Measurements from ENCODE around the gene TBC1D14. TPM values are rescaled to one million over a fixed set of nuclear protein-coding genes. Genes with fewer than 3 reads are reported as not detected.

The TBC1D14 gene
- total and polyA plus RNA-seq, 9 of the 15 experiments (the other 6 are each of a cell fraction or from before 2014, with no cell fraction given), result 2.1 to 59.6 (median 44.8) TPM

DNA sequence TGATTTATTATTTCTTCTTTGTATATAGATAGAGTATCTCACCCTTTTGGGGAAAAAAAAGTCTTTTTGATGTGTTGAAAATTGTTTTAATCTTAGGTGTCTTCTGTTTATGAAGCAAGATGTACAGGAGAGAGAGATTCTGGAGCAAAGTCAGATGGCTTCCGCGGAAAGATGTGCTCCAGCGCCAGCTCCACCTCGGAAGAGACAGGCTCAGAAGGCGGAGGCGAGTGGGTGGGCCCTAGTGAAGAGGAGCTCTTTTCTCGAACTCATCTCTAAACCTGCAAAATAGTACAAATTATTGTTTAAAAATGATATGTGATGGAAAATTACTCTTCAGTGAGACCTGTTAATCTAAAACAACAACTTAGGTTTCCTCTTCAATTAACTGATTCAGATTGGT is 28.9 kb upstream of the TBC1D14 start:
- CTCF ChIA-PET (ENCODE audit: low intra/inter-chr PET ratio), result no interaction called here
- Histone ChIP-seq H3K9me1 (ENCODE audit: control insufficient read depth, insufficient read depth, low read length) (no peaks in the 10 kb centered on the region), H2AFZ (ENCODE audit: low read depth, low read length) (no peak overlapping the region), H4K20me1 (replicated peaks; ENCODE audit: control insufficient read depth, insufficient read depth, low read length) (no peaks in the 10 kb centered on the region), H3K9me3 (replicated peaks; ENCODE audit: control insufficient read depth, insufficient read depth, low read depth, low read length) (no peaks in the 10 kb centered on the region), H3K4me2 (ENCODE audit: insufficient read depth, low read length) (no peak overlapping the region), H3K4me3 (no peak overlapping the region), H3K4me1 (replicated peaks in 1 of 2; ENCODE audit: control insufficient read depth in 2 of 2, insufficient read depth in 2 of 2, low read length in 2 of 2) (no peaks in the 10 kb centered on the region), H3K27ac (ENCODE audit: extremely low read depth, low read depth, low read length) (no peak overlapping the region), H3K27me3 (ENCODE audit: control insufficient read depth in 2 of 2, insufficient read depth in 2 of 2, low read length in 2 of 2) (no peaks in the 10 kb centered on the region), H3K79me2 (ENCODE audit: control insufficient read depth, insufficient read depth, low read length) (no peaks in the 10 kb centered on the region), H3K9ac (ENCODE audit: insufficient read depth in 1 of 2, low read depth in 2 of 2, low read length in 2 of 2) (no peak overlapping the region), H3K36me3 (ENCODE audit: control insufficient read depth, insufficient read depth, low read length) (peaks cover 73% of the 10 kb centered on the region)
- WGBS (ENCODE audit: insufficient coverage, low coverage, missing lambda C conversion rate), result 90% methylated on average over 7 of the region's 7 CpGs
- in situ Hi-C loops (cut with MboI), result no loop called here
- DNase-seq (ENCODE audit: extremely low read depth in 1 of 4, low spot score in 3 of 4) (no peak), FAIRE-seq (no peak), ATAC-seq (no peak)
- POLR2A ChIA-PET, result interaction anchor here (0.6 kb wide), 1 partner anchor 187 kb away, joined by 3 read pairs; no protein-coding TSS in a partner anchor
- TF ChIP-seq NEUROD1 (IDR thresholded peaks at IDR 0.05; ENCODE audit: borderline replicate concordance, low read depth, low read length, partially characterized antibody), result no peak
- TF ChIP-seq POLR3G (IDR thresholded peaks at IDR 0.05; ENCODE audit: extremely low read depth, insufficient read length, insufficient replicate concordance), result no peak
- TF ChIP-seq STAG1 (CRISPR knock-in tag; IDR thresholded peaks at IDR 0.05; ENCODE audit: borderline replicate concordance), result no peak
- TF ChIP-seq MYC (IDR thresholded peaks at IDR 0.05; ENCODE audit: low read depth, low read length), result no peak
- no peak for TF ChIP-seq MYC (CRISPR knock-in tag; IDR thresholded peaks at IDR 0.05; ENCODE audit: borderline replicate concordance, low read depth)
- no peak for TF ChIP-seq SRSF9 (IDR thresholded peaks at IDR 0.05; ENCODE audit: borderline replicate concordance, low read depth, low read length)
- TF ChIP-seq, protein P1, sequence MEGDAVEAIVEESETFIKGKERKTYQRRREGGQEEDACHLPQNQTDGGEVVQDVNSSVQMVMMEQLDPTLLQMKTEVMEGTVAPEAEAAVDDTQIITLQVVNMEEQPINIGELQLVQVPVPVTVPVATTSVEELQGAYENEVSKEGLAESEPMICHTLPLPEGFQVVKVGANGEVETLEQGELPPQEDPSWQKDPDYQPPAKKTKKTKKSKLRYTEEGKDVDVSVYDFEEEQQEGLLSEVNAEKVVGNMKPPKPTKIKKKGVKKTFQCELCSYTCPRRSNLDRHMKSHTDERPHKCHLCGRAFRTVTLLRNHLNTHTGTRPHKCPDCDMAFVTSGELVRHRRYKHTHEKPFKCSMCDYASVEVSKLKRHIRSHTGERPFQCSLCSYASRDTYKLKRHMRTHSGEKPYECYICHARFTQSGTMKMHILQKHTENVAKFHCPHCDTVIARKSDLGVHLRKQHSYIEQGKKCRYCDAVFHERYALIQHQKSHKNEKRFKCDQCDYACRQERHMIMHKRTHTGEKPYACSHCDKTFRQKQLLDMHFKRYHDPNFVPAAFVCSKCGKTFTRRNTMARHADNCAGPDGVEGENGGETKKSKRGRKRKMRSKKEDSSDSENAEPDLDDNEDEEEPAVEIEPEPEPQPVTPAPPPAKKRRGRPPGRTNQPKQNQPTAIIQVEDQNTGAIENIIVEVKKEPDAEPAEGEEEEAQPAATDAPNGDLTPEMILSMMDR (IDR thresholded peaks at IDR 0.05 in 2 of 3, conservative IDR thresholded peaks at IDR 0.05 in 1 of 3; ENCODE audit: insufficient read depth in 2 of 3, low read depth in 1 of 3, low read length in 3 of 3), result no peak
- TF ChIP-seq ATF2 (CRISPR knock-in tag; IDR thresholded peaks at IDR 0.05), result no peak
- TF ChIP-seq DPF2 (IDR thresholded peaks at IDR 0.05), result no peak
- no peak for TF ChIP-seq ZFP1 (CRISPR knock-in tag; IDR thresholded peaks at IDR 0.05)
- TF ChIP-seq RFX5 (IDR thresholded peaks at IDR 0.05; ENCODE audit: low read depth, low read length), result no peak
- no peak for TF ChIP-seq PHF21A (IDR thresholded peaks at IDR 0.05; ENCODE audit: borderline replicate concordance, low read depth)
- TF ChIP-seq ZNF586 (CRISPR knock-in tag; conservative IDR thresholded peaks at IDR 0.05), result no peak
- TF ChIP-seq YY1 (IDR thresholded peaks at IDR 0.05; ENCODE audit: borderline replicate concordance in 1 of 3, control insufficient read depth in 1 of 3, extremely low read depth in 1 of 3, insufficient read depth in 3 of 3, insufficient read length in 1 of 3, insufficient replicate concordance in 2 of 3, low read depth in 1 of 3, low read length in 2 of 3), result no peak
- TF ChIP-seq NFIX (CRISPR knock-in tag; IDR thresholded peaks at IDR 0.05; ENCODE audit: low read depth), result no peak
- TF ChIP-seq ZNF217 (CRISPR knock-in tag; IDR thresholded peaks at IDR 0.05), result no peak
- no peak for TF ChIP-seq ZNF830 (CRISPR knock-in tag; IDR thresholded peaks at IDR 0.05)
- intact Hi-C loops (cut with micrococcal nuclease), result no loop called here
- BruUV-seq (replicated peaks), result no TSS peak

Measured in K562 (cell line).